HEK293T (cell line): Measurements from ENCODE around the gene ADIPOQ.

ENCODE experiments used
- BHLHE40 ChIP-seq: fragments of 450-650 bp; IDR thresholded peaks from 2 replicates; pipeline ENCODE4 v1.6.1; 2016; ENCODE audit warnings: mild to moderate bottlenecking, moderate library complexity, borderline replicate concordance
- ELF4 ChIP-seq: fragments of 450-650 bp; IDR thresholded peaks from 2 replicates; pipeline ENCODE4 v1.6.1; 2017; ENCODE audit warnings: antibody characterized with exemption
- FOXK2 ChIP-seq: fragments of 450-650 bp; IDR thresholded peaks from 2 replicates; pipeline ENCODE4 v1.6.1; 2016; ENCODE audit warnings: mild to moderate bottlenecking
- FOXM1 ChIP-seq: fragments of 450-650 bp; IDR thresholded peaks from 2 replicates; pipeline ENCODE4 v1.6.1; 2017; ENCODE audit warnings: mild to moderate bottlenecking, borderline replicate concordance
- HDGF ChIP-seq: fragments of 450-650 bp; IDR thresholded peaks from 2 replicates; pipeline ENCODE4 v1.6.1; 2017; ENCODE audit warnings: antibody characterized with exemption, borderline replicate concordance
- SP1 ChIP-seq: fragments of 450-650 bp; IDR thresholded peaks from 2 replicates; pipeline ENCODE4 v1.6.1; 2017
- TARDBP ChIP-seq: fragments of 450-650 bp; IDR thresholded peaks from 2 replicates; pipeline ENCODE4 v1.6.1; 2016

- no peak for TF ChIP-seq ELF4
- TF ChIP-seq HDGF: no peak
- TF ChIP-seq TARDBP: no peak
- TF ChIP-seq FOXK2: no peak
- TF ChIP-seq BHLHE40: no peak
- no peak for TF ChIP-seq SP1
- no peak for TF ChIP-seq FOXM1
Measured at GRCh38 chr3:186821429-186822387, 20.8 kb upstream of the ADIPOQ start.
